HL-60/S4 treated with phorbol 12-myristate 13-acetate at 8.2 ng/mL for 4 days and 3 days (cell line): ENCODE measurements around the gene GBP3.
"Not testable (repeated sequence)": the region's sequence is repeated elsewhere in the genome, so short reads cannot be mapped to it uniquely, and the experiment has no call there.

Source experiments
- in situ Hi-C: fragments of 300-500 bp; cut with MboI; formaldehyde crosslinking; loops from 2 replicates; pipeline ENCODE4 v1.15.0; 2022; ENCODE audit warnings: low sequenced_read_pairs

GBP3 gene, protein sequence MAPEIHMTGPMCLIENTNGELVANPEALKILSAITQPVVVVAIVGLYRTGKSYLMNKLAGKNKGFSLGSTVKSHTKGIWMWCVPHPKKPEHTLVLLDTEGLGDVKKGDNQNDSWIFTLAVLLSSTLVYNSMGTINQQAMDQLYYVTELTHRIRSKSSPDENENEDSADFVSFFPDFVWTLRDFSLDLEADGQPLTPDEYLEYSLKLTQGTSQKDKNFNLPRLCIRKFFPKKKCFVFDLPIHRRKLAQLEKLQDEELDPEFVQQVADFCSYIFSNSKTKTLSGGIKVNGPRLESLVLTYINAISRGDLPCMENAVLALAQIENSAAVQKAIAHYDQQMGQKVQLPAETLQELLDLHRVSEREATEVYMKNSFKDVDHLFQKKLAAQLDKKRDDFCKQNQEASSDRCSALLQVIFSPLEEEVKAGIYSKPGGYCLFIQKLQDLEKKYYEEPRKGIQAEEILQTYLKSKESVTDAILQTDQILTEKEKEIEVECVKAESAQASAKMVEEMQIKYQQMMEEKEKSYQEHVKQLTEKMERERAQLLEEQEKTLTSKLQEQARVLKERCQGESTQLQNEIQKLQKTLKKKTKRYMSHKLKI

GRCh38 chr1:89022167-89022959, at the start of gene GBP3:
GBP3 (minus strand) TSS chr1:89022866; CDS start chr1:89020721, 2,145 bp downstream.
- in situ Hi-C loops: loop anchor here (25.0 kb wide), 1 partner anchor 340 kb away; the partner anchor contains the start of gene GBP6

DNA sequence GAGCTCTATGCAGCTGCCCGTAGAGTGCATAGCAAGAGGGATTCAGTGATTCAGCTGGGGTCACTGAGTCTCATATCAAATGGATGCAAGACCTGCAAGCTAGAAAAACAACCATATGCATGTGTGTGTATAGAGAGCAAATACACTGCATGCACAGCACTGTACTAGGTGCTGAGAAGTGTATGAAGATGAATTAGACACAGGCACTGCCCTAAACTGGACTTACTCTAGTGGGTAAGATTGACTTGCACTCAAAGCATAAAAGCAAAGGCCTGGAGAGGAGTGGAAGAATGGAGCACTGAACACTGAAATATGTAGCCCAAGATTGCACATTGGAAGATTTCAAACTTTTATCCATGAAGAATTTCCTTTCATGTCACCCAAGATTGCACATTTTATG, 47.8 kb upstream of the GBP3 start:
- in situ Hi-C loops: no loop called here

GRCh38 chr1:89069951-89070350, 47.3 kb upstream of the GBP3 start:
- in situ Hi-C loops: no loop called here

GRCh38 chr1:89068291-89068690, 45.6 kb upstream of the GBP3 start:
- in situ Hi-C loops: no loop called here

- in situ Hi-C loops: no loop called here
Observed at GRCh38 chr1:89065079-89065868, 42.6 kb upstream of the GBP3 start, which contains the start of gene GBP1. GBP1 (minus strand) TSS chr1:89065208; CDS start chr1:89063234, 1,974 bp downstream.

- in situ Hi-C loops: no loop called here
Observed at GRCh38 chr1:89064632-89065031, 42.0 kb upstream of the GBP3 start.

- in situ Hi-C loops: no loop called here
Observed at GRCh38 chr1:89063094-89063493, 40.4 kb upstream of the GBP3 start.

DNA sequence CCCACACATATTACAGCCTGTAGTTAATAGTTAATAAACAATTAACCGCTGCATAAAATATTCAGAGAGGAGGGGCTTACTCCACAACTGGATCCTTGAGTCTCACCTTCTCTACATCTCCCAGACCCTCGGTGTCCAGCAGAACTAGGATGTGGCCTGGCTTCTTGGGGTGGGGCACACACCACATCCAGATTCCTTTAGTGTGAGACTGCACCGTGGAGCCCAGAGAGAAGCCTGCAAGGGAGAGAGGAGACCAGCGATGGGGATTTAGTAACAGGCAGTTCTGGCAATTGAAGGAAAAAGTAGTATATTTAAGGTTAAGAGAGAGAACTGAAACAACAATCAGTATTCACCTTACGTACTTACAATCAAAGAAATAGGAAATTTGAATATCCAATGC, 37.4 kb upstream of the GBP3 start:
- in situ Hi-C loops: no loop called here

- in situ Hi-C loops: no loop called here
Observed at GRCh38 chr1:89051955-89052312, 29.3 kb upstream of the GBP3 start.

DNA sequence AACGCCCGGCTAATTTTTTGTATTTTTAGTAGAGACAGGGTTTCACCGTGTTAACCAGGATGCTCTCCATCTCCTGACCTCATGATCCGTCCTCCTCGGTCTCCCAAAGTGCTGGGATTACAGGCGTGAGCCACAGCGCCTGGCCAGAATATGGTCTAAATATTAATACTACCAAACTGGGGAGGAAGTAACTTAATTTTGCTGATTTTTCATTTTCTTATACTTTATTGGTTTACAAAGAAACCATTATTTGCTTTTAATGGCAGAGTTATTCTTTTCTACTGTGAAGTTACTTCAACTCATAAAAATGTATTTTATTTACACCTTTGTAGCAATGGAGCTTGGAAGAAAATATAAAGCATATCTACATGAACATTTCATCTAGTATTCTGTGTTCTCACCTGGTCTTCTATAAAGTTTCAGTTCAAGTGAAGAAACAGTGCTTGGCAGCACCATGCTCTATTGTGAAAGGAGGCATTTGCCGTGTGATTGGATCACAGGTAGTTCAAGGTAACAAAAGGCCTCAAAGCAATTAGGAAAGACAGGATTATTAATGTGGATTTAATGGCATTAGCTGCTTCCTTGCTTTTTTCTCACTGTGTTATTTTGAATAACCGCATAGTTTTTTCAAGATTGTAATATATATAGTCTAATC, 28.8 kb upstream of the GBP3 start:
- in situ Hi-C loops: no loop called here

DNA sequence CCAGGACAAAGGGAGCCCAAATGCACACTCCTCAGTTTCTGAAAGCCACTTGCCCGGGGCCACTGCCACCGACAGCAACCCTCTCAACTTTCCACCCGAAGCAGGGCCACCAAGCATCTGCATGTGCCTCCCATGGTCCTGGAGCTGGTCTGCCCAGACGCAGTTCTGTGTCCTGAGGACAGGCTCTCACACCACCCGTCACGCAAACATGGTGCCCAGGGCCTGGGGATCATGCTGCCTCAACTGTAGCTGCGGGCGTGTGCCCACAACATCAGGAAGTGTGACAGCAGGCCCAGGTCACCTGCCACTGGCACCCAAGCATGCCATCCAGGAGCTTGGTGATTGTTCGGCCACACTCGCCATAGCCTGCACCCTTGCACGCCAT, 28.0 kb upstream of the GBP3 start:
- in situ Hi-C loops: no loop called here

DNA sequence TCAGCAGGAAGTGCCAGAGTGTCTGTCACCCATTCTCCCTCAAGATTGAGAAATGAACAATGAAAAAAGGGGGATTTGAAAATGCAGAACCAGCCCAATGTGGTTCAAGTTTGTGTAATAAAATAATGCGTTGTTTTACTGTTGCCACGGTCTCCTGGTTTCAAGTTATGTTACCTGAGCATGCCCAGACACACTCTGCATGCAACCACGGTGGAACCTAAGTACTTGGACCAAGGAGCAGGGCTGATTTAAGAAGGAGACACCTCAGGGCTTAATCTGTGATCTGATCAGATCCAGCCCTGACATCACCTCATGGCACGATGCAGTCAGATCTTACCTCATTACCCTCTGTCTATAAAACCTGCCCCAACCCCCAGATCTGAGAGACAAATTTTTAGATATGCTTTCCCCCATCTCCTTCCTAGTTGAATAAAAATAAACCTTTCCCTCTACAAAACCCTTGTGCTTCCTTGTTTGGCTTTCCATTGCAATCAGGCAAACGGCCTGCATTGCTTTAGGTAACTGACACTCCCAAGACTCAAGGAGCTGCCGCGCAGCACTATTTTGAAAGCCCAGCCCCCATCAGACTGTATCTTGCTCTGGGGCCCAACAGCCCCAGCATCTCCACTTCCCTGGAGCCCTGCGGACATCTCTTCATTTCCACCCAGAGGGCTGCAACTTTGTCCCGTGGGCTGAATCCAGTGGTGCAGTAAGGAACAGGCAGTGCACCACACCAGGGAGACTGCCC, 27.4 kb upstream of the GBP3 start:
- in situ Hi-C loops: not testable (repeated sequence)

DNA sequence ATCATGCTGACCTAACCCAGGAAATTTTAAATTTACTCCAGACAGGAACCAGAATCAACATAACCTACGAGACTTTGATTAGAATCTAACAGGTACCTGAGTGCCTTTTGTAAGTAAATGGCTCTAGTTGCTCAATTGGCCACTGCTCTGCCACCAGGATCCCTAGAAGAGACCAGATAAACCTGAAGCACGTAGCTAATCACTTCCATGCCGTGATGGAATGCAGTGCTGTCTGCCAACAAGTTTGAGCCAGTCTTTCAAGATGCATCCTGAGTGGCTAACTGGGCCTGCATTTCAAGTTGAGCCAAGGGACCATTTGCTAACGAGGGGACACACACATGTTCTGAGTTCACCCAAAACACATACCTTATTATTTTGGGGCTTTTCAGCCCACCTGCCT, 26.5 kb upstream of the GBP3 start:
- in situ Hi-C loops: not testable (repeated sequence)

DNA sequence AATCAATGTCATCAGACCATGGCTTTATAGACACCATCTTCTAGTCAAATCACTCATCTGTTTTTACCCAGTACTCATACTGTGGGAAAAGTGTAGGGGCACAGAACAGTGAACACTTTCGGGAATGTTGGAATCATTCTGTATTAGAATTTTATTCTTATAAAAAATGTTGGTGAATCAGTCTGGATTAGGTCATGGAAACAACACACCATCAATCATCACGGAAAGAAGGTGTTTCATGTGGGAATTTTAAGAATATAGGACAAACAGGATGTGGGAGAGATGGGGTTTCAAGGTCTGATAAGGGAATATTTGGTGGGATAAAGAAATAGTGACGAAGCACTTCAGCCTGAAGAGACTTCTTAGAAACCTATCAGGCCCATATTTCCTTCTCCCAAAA, 25.1 kb upstream of the GBP3 start:
- in situ Hi-C loops: no loop called here

DNA sequence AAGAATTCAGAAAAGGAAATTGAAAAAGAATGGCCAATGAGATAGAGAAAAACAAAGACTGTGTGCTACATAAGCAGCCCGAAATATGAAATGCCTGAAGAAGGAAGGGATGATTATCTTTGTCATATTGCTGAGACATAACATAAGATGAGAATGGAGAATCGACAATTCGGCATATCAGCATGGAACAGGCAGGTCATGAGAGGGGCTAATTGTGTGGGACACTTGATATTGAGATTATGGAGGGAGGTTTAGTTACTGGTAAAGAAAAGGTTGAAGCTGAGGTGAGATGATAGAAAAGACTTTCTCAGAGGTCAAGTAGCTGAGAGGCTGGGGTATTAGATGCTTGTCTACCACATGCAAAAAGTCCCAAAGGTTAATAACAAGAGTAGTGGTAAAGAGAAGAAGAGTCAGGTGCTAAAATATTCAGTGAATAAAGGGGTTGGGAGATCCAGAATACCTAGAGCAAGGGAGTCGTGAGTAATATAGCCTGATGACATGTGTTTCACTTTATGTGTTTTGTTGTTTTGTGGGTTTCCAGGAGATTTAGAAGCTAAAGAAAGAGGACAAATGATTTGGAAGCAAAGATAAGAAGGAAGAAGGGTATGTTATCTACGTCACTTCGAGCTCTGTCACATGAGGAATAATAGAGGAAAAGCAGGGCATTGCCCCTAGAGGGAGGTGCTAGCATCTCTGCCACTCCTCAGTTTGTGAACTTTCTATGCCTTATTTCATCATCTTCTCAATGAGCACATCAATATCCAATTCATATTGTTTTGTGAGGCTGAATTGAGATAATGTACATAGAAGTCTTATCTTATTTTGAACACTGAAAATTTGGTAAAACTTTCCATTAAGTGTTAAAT, 23.9 kb upstream of the GBP3 start:
- in situ Hi-C loops: not testable (repeated sequence)

DNA sequence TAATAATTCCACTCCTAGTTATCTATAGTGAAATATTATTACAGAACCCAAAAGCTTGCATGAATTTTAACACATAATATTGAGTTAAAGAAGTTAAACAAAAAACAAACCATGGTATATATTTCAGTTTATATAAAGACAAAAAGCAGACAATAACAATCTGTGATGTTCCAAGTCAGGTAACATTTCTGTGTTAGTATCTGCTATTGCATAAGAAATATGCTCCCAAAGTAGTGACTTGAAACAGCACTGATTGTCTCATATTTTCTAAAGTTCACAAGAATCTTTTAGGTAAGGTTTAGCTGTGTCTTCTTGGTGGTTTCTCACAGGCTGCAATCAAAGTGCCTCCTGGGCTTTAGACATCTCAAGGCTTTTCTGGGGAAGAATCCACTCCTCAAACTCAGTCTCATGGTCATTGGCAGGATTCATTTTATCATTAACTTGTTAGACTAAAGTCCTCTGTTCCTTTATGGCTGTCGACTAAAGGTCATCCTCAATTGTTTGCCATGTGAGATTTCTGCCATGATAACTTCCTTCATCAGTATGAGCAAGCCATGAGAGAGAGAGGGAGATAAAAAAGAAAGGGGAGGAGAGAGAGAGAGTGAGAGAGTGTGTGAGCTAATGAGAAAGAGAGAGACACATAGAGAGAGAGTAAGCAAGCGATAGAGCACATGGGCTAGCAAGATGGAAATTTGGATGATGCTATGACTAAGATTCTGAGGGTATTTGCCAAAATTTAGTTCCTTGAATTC, 22.5 kb upstream of the GBP3 start:
- in situ Hi-C loops: no loop called here

- in situ Hi-C loops: no loop called here
Observed at GRCh38 chr1:89043940-89044339, 21.3 kb upstream of the GBP3 start.

DNA sequence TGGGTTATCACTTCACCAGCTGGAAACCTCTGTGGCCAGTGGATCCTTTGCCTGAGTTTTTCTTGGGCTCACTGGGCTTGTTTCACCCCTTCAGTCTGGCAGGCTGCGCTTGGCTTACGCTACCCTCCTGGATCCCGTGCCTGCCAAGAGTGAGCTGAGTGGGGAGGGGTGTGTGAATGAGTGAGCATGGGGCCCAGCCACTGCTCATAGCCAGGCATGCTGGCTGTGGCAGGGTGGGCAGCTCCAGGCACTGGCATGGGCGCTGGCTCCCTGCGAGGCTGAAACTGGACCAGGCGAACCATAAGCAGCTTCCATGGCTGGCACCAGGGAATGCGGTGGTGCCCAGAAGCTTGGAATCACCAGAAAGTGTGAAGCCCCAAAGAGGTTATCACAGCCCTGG, 19.8 kb upstream of the GBP3 start:
- in situ Hi-C loops: no loop called here
